Measurements from ENCODE around the gene ACD.

The ACD gene

GRCh38 chr16:67645397-67646121 lies 14.5 kb downstream of the ACD start:
- no peak for DNase-seq

DNA sequence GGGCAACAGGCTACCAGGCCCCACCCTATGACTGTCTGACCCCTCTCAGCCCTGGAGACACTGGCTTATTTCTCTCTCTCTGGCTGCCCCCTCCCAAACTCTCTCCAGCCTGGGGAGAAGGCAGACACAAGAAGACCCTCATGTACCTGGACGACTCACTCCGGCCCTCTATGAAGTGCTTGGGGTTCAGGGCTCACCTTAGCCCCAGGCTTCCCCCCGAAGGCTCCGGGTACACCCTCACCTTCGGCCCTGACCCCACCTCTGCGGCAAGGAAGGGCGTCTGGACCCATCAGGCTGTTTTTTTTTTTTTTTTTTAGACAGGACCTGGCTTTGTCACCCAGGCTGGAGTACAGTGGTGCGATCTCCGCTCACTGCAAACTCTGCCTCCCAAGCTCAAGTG lies 16.0 kb downstream of the ACD start:
- no peak for DNase-seq

DNA sequence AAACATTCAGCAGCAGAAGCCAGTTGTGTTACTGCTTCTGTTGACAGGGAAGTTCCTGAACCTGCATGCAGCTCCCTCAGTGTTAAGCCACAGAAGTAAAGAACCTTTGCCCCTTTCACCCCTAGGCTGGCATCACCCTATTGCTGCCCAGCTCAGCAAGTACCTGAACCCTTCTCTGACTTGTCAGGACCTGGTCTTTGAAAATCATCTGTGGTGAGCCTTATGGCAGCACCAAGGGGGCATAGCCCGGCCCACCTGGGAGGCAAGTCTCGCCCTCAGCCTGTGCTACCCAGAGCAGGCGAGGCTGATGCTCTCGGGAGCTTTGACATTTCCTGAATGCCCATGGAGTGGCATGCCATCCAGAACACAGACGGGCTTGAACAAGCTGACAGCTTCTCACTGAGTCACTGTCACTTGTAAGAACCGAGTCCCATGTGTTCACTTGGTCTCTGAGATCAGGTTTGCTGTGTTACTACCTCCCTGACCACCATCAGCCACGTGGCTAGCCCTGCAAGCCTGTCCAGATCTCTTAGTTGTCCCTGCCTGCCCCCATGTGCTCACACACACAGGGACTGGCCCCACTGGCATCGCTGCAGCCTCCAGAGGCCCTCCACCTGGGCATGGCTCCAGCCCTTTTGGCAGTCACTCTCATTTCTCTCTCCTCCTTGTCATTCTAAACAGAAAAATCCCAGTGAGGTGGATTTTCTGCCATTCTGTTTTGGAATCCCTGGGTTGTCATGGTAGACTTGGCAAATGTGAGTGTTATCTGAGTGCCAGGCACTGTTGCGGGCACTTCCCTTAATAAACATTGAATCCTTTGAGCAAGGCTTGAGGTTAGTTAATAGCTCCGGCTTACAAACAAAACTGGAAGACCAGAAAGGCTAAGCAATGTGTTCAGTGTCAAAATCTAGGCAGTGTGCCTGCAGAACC lies 18.0 kb downstream of the ACD start:
- no peak for DNase-seq

GRCh38 chr16:67637625-67638024 lies 22.4 kb downstream of the ACD start:
- no peak for DNase-seq

DNA sequence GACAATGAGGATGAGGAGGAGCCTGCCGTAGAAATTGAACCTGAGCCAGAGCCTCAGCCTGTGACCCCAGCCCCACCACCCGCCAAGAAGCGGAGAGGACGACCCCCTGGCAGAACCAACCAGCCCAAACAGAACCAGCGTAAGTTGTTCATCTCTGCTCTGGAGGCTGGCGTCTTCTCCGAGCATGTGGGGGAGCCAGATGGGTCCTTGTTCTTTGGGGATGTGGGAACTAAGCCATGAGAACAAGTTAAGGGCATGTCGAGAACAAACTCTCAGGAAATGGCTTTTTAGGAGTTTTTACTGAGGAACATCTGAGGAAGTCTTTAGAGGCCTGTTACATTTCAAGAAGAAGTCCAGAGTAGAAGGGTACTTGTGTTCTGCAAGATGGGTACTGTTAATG lies 23.3 kb downstream of the ACD start:
- no peak for DNase-seq

- no peak for DNase-seq
Observed at GRCh38 chr16:67632415-67633172, 27.5 kb downstream of the ACD start.

- peak in 1 of 3 donors; percentile 10 for DNase-seq
Observed at GRCh38 chr16:67628216-67628615, 31.8 kb downstream of the ACD start.

DNA sequence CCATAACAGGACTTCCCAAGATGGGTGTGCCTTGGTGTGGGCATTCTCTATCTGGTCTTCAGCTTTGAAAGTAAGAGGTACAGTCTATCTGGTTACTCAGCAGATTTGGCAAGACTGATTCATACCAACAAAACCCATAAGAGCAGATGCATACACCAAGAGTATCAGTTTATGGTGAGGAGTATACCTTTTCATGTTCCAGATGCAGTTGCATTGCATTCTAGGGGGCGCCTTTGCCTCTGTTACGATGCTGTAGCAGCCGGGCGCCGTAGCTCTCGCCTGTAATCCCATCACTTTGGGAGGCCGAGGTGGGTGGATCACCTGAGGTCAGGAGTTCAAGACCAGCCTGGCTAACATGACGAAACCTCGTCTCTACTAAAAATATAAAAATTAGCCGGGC lies 46.3 kb downstream of the ACD start:
- DNase-seq = peak in 2 of 3 donors; percentile 5 to 15

GRCh38 chr16:67608364-67608763 lies 51.7 kb downstream of the ACD start:
- DNase-seq = peak; percentile 12 to 35 (median 28)

Measured in suppressor macrophage treated with lipopolysaccharide for 1 hour (primary cell).